Transverse colon (tissue), 3 donors: ENCODE results near the gene OVAAL.

Source experiments
- CTCF ChIP-seq, 5 experiments: fragments of 200-600 bp in 3 of 5; fragments of 450-650 bp in 2 of 5; sonication (generic) in 3 of 5; IDR thresholded peaks; 1 replicate in 2 of 5; 2 replicates in 3 of 5; pipeline ENCODE4 v1.5.1; 2016 to 2017; ENCODE audit warnings: antibody characterized with exemption in 5 of 5, inconsistent platforms in 3 of 5, mild to moderate bottlenecking in 2 of 5, moderate library complexity in 1 of 5
- POLR2A ChIP-seq: fragments of 450-650 bp; IDR thresholded peaks from one replicate; pipeline ENCODE4 v1.6.1; 2016; ENCODE audit warnings: antibody characterized with exemption, mild to moderate bottlenecking, moderate library complexity

GRCh38 chr1:180540697-180541594 lies 17.8 kb upstream of the OVAAL start:
- TF ChIP-seq CTCF (IDR thresholded peaks at IDR 0.05) (no peak), POLR2A (no peak)
